Thoracic aorta (tissue), 2 donors: ENCODE data around the gene ZDHHC3. TPM values are rescaled to one million over a fixed set of nuclear protein-coding genes. Genes with fewer than 3 reads are reported as not detected.
A peak's percentile ranks its signal among the peaks of the same experiment; 100 is the strongest.

ENCODE experiments used
- ATAC-seq: fragments of 150-250 bp; one replicate; pipeline ENCODE4 v1.8.0; 2017; ENCODE audit warnings: low read depth; ENCODE audit not compliant: insufficient number of reproducible peaks, low FRiP score
- DNase-seq: peaks from one replicate; pipeline ENCODE4 v3.0.0-alpha.2; 2020; ENCODE audit warnings: low spot score
- H3K27ac ChIP-seq, 2 donors: fragments of 200-600 bp; sonication (generic); 1 replicate in 1 of 2; 2 replicates in 1 of 2; pipeline ENCODE4 v1.5.1; 2016; ENCODE audit warnings: mild to moderate bottlenecking in 2 of 2, moderate library complexity in 2 of 2
- H3K27me3 ChIP-seq: fragments of 200-600 bp; sonication (generic); replicated peaks from 2 replicates; pipeline ENCODE4 v1.6.0; 2016; ENCODE audit warnings: mild to moderate bottlenecking; ENCODE audit not compliant: insufficient read depth
- H3K36me3 ChIP-seq: fragments of 200-600 bp; sonication (generic); one replicate; pipeline ENCODE4 v1.5.1; 2016
- H3K4me1 ChIP-seq, 2 donors: fragments of 200-600 bp; sonication (generic); 1 replicate in 1 of 2; 2 replicates in 1 of 2; pipeline versions ENCODE4 v1.5.1 to v1.6.0; 2016; ENCODE audit warnings: low read depth in 2 of 2, mild to moderate bottlenecking in 1 of 2; ENCODE audit not compliant: control insufficient read depth in 1 of 2
- H3K4me3 ChIP-seq: fragments of 200-600 bp; sonication (generic); 2 replicates; pipeline ENCODE4 v1.5.1; 2016; ENCODE audit warnings: mild to moderate bottlenecking
- H3K9me3 ChIP-seq: fragments of 200-600 bp; sonication (generic); 2 replicates; pipeline ENCODE4 v1.5.1; 2016
- CTCF ChIP-seq: fragments of 200-600 bp; sonication (generic); IDR thresholded peaks from one replicate; pipeline ENCODE4 v1.5.1; 2019; ENCODE audit warnings: antibody characterized with exemption
- total RNA-seq, 2 donors: library from RNA; depleted of rRNA; stranded (reverse); fragments of >200 nt; gene quantifications; one replicate each; pipeline versions ENCODE4 v1.1.0 to v1.2.3, GENCODE V29; 2016

ZDHHC3 gene
- total RNA-seq, 2 donors from 2014 or later: 70.8 to 72.3 TPM

GRCh38 chr3:45020534-45020933 lies 44.6 kb upstream of the ZDHHC3 start:
- no peak overlapping the region for H3K4me3 ChIP-seq
- H3K36me3 ChIP-seq: no peaks in the 10 kb centered on the region
- H3K27me3 ChIP-seq: no peaks in the 10 kb centered on the region
- DNase-seq: no peak
- H3K27ac ChIP-seq: no peak overlapping the region
- no peak for TF ChIP-seq CTCF
- no peak for ATAC-seq
- H3K4me1 ChIP-seq: peaks cover 12 to 17% of the 10 kb centered on the region in 2 donors
- H3K9me3 ChIP-seq: no peaks in the 10 kb centered on the region

GRCh38 chr3:45017821-45018220 lies 41.8 kb upstream of the ZDHHC3 start:
- DNase-seq (no peak), ATAC-seq (no peak)
- H3K27ac ChIP-seq: no peak overlapping the region
- no peaks in the 10 kb centered on the region for H3K27me3 ChIP-seq
- H3K36me3 ChIP-seq: no peaks in the 10 kb centered on the region
- peaks cover under 1 to 2% of the 10 kb centered on the region in 2 donors for H3K4me1 ChIP-seq
- H3K9me3 ChIP-seq: no peaks in the 10 kb centered on the region
- no peak for TF ChIP-seq CTCF
- no peak overlapping the region for H3K4me3 ChIP-seq

- no peak for DNase-seq
- TF ChIP-seq CTCF: no peak
Measured at GRCh38 chr3:45016916-45017315, 40.9 kb upstream of the ZDHHC3 start.

GRCh38 chr3:45012577-45012976 lies 36.6 kb upstream of the ZDHHC3 start:
- Histone ChIP-seq H3K27ac (peak overlapping the region; percentile 84 to 90), H3K27me3 (no peaks in the 10 kb centered on the region), H3K4me3 (no peak overlapping the region), H3K9me3 (no peaks in the 10 kb centered on the region), H3K36me3 (no peaks in the 10 kb centered on the region), H3K4me1 (peaks cover 21 to 31% of the 10 kb centered on the region in 2 donors)
- no peak for TF ChIP-seq CTCF
- DNase-seq: no peak
- ATAC-seq: no peak

More at GRCh38 chr3:45016916-45017315, 40.9 kb upstream of the ZDHHC3 start:
- H3K4me1 ChIP-seq: peaks cover 7 to 11% of the 10 kb centered on the region in 2 donors
- H3K9me3 ChIP-seq: no peaks in the 10 kb centered on the region
- no peaks in the 10 kb centered on the region for H3K27me3 ChIP-seq
- no peak overlapping the region for H3K4me3 ChIP-seq
- H3K27ac ChIP-seq: no peak overlapping the region
- no peaks in the 10 kb centered on the region for H3K36me3 ChIP-seq
- no peak for ATAC-seq

GRCh38 chr3:45011756-45012508 lies 36.0 kb upstream of the ZDHHC3 start:
- ATAC-seq (peak; percentile 71), DNase-seq (no peak)
- H3K4me1 ChIP-seq: peaks cover 21 to 31% of the 10 kb centered on the region in 2 donors
- H3K27ac ChIP-seq: peak overlapping the region; percentile 84 to 90
- peaks cover 3% of the 10 kb centered on the region for H3K36me3 ChIP-seq
- H3K27me3 ChIP-seq: no peaks in the 10 kb centered on the region
- peak overlapping the region; percentile 48 for H3K4me3 ChIP-seq
- TF ChIP-seq CTCF: no peak
- no peaks in the 10 kb centered on the region for H3K9me3 ChIP-seq
